Measurements from ENCODE around the gene FKBP4. TPM values are rescaled to one million over a fixed set of nuclear protein-coding genes. Genes with fewer than 3 reads are reported as not detected.
"Not testable (repeated sequence)": the region's sequence is repeated elsewhere in the genome, so short reads cannot be mapped to it uniquely, and the experiment has no call there.

FKBP4 gene
- polyA plus RNA-seq, 1 donor (not counting 4 experiments of a cell fraction or from before 2014, with no cell fraction given) = 80.8 TPM

- no peaks in the 10 kb centered on the region for H3K9me1 ChIP-seq (ENCODE audit: control insufficient read depth, extremely low read depth, insufficient read depth, low read length)
- H3K9me3 ChIP-seq (ENCODE audit: control insufficient read depth, low read depth, low read length) = no peaks in the 10 kb centered on the region
- no peak for TF ChIP-seq EZH2 (IDR thresholded peaks at IDR 0.05; ENCODE audit: low read length)
- TF ChIP-seq CTCF (optimal IDR thresholded peaks at IDR 0.05 in 1 of 3, IDR thresholded peaks at IDR 0.05 in 1 of 3, conservative IDR thresholded peaks at IDR 0.05 in 1 of 3; ENCODE audit: extremely low read depth in 1 of 3, insufficient read depth in 2 of 3, low read length in 3 of 3) = no peak
- FAIRE-seq = no peak
- H2AFZ ChIP-seq (ENCODE audit: control insufficient read depth, low read length) = no peak overlapping the region
- H3K36me3 ChIP-seq (ENCODE audit: control insufficient read depth in 2 of 2, extremely low read depth in 1 of 2, insufficient read depth in 2 of 2, low read length in 2 of 2) = no peaks in the 10 kb centered on the region
- H3K27ac ChIP-seq (ENCODE audit: control insufficient read depth, insufficient read depth, low read length) = no peak overlapping the region
- no peaks in the 10 kb centered on the region for H3K27me3 ChIP-seq (ENCODE audit: control insufficient read depth, extremely low read depth, insufficient read depth, low read length)
- H3K9ac ChIP-seq (ENCODE audit: control insufficient read depth, extremely low read depth, insufficient read depth, low read length) = no peak overlapping the region
- no peak overlapping the region for H3K4me2 ChIP-seq (ENCODE audit: control insufficient read depth, extremely low read depth, insufficient read depth, low read depth, low read length)
- no peak for DNase-seq (ENCODE audit: low read depth, low spot score)
- no peaks in the 10 kb centered on the region for H4K20me1 ChIP-seq (ENCODE audit: control insufficient read depth, extremely low read depth, insufficient read depth, low read length)
- no peaks in the 10 kb centered on the region for H3K4me1 ChIP-seq (ENCODE audit: control insufficient read depth, extremely low read depth, insufficient read depth, low read length)
- no peak overlapping the region for H3K4me3 ChIP-seq (ENCODE audit: control insufficient read depth in 2 of 3, extremely low read depth in 1 of 3, insufficient read depth in 2 of 3, low read depth in 1 of 3, low read length in 3 of 3)
- no peaks in the 10 kb centered on the region for H3K79me2 ChIP-seq (ENCODE audit: control insufficient read depth, insufficient read depth, low read length)
- dilution Hi-C loops (cut with MboI; ENCODE audit: extremely low pct_ligation_motif_present, low sequenced_read_pairs) = no loop called here
Observed at GRCh38 chr12:2768224-2768961, 26.4 kb upstream of the FKBP4 start.

DNA sequence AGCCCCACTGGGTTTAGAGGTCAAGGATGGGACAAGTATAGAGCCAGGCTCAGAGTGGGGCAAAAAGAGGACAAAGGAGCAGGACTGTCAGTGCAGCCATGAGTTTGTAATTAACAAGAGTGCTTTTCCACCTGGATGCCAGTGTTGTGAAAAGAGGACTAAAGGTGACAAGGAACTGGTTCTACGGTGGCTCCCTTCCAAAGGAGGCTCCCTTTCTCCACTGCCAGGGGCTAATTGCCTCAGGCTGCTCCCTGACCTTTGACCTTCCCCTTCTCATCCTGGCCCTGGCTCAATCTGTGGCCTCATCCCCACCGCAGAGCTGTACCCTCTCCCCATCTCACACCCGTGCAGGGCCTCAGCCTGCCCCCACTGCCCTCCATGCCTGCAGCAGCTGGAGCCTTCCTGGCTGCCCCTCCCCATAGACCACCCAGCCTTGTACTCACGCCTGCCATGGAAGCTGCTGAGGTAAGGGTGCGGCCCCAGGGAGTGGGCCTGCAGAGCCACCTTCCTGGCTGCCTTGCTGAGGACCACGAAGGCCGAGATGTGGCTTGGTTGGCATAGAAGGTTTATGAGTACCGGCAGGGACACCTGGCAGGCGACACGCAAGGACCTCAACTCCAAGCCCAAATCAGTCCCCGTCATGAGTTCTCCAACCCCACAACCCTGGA is 24.8 kb upstream of the FKBP4 start:
- Histone ChIP-seq H3K79me2 (ENCODE audit: control insufficient read depth, insufficient read depth, low read length) (no peaks in the 10 kb centered on the region), H4K20me1 (ENCODE audit: control insufficient read depth, extremely low read depth, insufficient read depth, low read length) (no peaks in the 10 kb centered on the region), H3K4me1 (ENCODE audit: control insufficient read depth, extremely low read depth, insufficient read depth, low read length) (no peaks in the 10 kb centered on the region), H3K4me3 (ENCODE audit: control insufficient read depth in 2 of 3, extremely low read depth in 1 of 3, insufficient read depth in 2 of 3, low read depth in 1 of 3, low read length in 3 of 3) (no peak overlapping the region), H3K9ac (ENCODE audit: control insufficient read depth, extremely low read depth, insufficient read depth, low read length) (no peak overlapping the region), H3K27ac (ENCODE audit: control insufficient read depth, insufficient read depth, low read length) (no peak overlapping the region), H3K4me2 (ENCODE audit: control insufficient read depth, extremely low read depth, insufficient read depth, low read depth, low read length) (no peak overlapping the region), H3K36me3 (ENCODE audit: control insufficient read depth in 2 of 2, extremely low read depth in 1 of 2, insufficient read depth in 2 of 2, low read length in 2 of 2) (no peaks in the 10 kb centered on the region), H3K9me1 (ENCODE audit: control insufficient read depth, extremely low read depth, insufficient read depth, low read length) (no peaks in the 10 kb centered on the region), H3K27me3 (ENCODE audit: control insufficient read depth, extremely low read depth, insufficient read depth, low read length) (no peaks in the 10 kb centered on the region), H3K9me3 (ENCODE audit: control insufficient read depth, low read depth, low read length) (no peaks in the 10 kb centered on the region), H2AFZ (ENCODE audit: control insufficient read depth, low read length) (no peak overlapping the region)
- dilution Hi-C loops (cut with MboI; ENCODE audit: extremely low pct_ligation_motif_present, low sequenced_read_pairs) = no loop called here
- FAIRE-seq (no peak), DNase-seq (ENCODE audit: low read depth, low spot score) (no peak)
- TF ChIP-seq EZH2 (IDR thresholded peaks at IDR 0.05; ENCODE audit: low read length) (no peak), CTCF (optimal IDR thresholded peaks at IDR 0.05 in 1 of 3, IDR thresholded peaks at IDR 0.05 in 1 of 3, conservative IDR thresholded peaks at IDR 0.05 in 1 of 3; ENCODE audit: extremely low read depth in 1 of 3, insufficient read depth in 2 of 3, low read length in 3 of 3) (no peak)

DNA sequence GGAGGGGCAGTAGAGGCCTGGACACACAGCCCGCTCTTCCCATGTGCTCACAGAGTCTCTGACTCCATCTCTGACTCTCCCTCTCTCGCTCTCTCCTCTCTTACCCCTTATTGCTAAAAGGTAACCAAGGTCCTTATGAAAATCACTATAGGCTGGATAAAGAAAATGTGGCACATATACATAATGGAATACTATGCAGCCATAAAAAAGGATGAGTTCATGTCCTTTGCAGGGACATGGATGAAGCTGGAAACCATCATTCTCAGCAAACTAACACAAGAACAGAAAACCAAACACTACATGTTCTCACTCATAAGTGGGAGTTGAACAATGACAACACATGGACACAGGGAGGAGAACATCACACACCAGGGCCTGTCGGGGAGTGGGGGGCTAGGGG is 24.2 kb upstream of the FKBP4 start:
- H4K20me1 ChIP-seq (ENCODE audit: control insufficient read depth, extremely low read depth, insufficient read depth, low read length); H3K9me3 ChIP-seq (ENCODE audit: control insufficient read depth, low read depth, low read length); H2AFZ ChIP-seq (ENCODE audit: control insufficient read depth, low read length); H3K27ac ChIP-seq (ENCODE audit: control insufficient read depth, insufficient read depth, low read length); dilution Hi-C loops (cut with MboI; ENCODE audit: extremely low pct_ligation_motif_present, low sequenced_read_pairs); H3K36me3 ChIP-seq (ENCODE audit: control insufficient read depth in 2 of 2, extremely low read depth in 1 of 2, insufficient read depth in 2 of 2, low read length in 2 of 2); H3K4me2 ChIP-seq (ENCODE audit: control insufficient read depth, extremely low read depth, insufficient read depth, low read depth, low read length); H3K4me3 ChIP-seq (ENCODE audit: control insufficient read depth in 2 of 3, extremely low read depth in 1 of 3, insufficient read depth in 2 of 3, low read depth in 1 of 3, low read length in 3 of 3); H3K79me2 ChIP-seq (ENCODE audit: control insufficient read depth, insufficient read depth, low read length); FAIRE-seq; H3K9me1 ChIP-seq (ENCODE audit: control insufficient read depth, extremely low read depth, insufficient read depth, low read length); H3K9ac ChIP-seq (ENCODE audit: control insufficient read depth, extremely low read depth, insufficient read depth, low read length); H3K4me1 ChIP-seq (ENCODE audit: control insufficient read depth, extremely low read depth, insufficient read depth, low read length); H3K27me3 ChIP-seq (ENCODE audit: control insufficient read depth, extremely low read depth, insufficient read depth, low read length); DNase-seq (ENCODE audit: low read depth, low spot score): not testable (repeated sequence)

All from keratinocyte (primary cell).